M059J (cell line): ENCODE data around the gene NR6A1. TPM values are rescaled to one million over a fixed set of nuclear protein-coding genes. Genes with fewer than 3 reads are reported as not detected.

Experiments
- DNase-seq: peaks from one replicate; pipeline ENCODE4 v3.0.0-alpha.2; 2012; ENCODE audit warnings: low read depth
- total RNA-seq: library from RNA; depleted of rRNA; stranded (reverse); fragments of >200 nt; shearing (Covaris generic); gene quantifications from 2 replicates; pipeline ENCODE4 v1.2.3, GENCODE V29; 2014

Gene NR6A1
- total RNA-seq, 1 experiment from 2014 or later, result 1.4 TPM

- no peak for DNase-seq
Observed at GRCh38 chr9:124580186-124580585, 190.9 kb downstream of the NR6A1 start.

DNA sequence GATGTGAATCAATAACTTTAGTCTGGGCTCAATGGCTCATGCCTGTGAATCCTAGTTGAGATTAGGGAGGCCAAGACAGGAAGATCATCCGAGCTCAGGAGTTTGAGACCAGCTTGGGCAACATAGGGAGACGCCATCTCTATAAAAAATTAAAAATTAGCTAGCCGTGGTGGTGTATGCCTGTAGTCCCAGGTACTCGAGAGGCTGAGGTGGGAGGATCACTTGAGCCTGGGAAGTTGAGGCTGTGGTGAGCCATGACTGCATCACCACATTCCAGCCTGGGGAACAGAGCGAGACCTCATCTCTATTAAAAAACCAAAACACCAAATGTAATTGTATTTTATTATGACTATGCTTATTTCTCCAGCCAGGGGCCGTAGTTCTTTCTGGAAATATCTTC, 194.4 kb downstream of the NR6A1 start:
- DNase-seq, result peak; percentile 34

DNA sequence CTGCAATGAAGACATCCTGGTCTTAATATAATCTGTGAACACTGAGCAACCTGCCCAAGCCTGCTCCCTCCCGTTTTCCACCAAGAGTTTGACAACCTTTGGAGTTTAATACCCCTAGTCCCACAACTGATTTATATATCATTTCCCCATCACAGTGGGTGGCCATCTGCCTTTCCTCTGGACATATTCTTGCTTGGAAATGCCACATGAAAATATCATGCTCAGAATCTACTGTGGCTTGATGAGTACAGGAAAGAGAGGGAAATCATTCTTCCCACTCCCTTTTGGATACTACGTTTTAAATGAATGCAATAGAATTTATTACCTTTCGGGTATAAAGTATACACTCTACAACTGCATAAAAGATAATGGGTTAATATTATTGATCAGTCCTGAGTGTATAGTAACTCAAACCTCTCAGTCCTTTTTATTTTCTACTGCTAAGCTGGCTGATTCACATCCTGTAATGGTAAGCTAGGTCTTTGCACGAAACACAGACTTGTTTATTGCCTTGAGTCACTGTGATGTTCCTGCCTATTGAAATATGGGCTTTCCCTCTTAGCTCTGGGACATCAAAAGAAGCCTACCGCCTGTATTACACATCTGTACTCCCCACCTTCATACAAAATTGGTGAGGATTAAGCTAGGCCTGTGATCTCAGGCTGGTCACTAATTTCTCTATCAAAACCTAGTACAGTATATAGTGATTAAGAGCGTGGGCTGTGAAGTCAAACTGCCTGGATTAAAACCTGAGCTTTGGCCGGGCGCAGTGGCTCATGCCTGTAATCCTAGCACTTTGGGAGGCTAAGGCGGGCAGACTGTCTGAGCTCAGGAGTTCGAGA, 196.4 kb downstream of the NR6A1 start:
- DNase-seq, result peak; percentile 87

GRCh38 chr9:124570942-124571666, 200.0 kb downstream of the NR6A1 start:
- no peak for DNase-seq

- no peak for DNase-seq
Observed at GRCh38 chr9:124569942-124570341, 201.2 kb downstream of the NR6A1 start.

- DNase-seq, result no peak
Observed at GRCh38 chr9:124567362-124567761, 203.7 kb downstream of the NR6A1 start.

GRCh38 chr9:124562328-124562727, 208.8 kb downstream of the NR6A1 start:
- no peak for DNase-seq

DNA sequence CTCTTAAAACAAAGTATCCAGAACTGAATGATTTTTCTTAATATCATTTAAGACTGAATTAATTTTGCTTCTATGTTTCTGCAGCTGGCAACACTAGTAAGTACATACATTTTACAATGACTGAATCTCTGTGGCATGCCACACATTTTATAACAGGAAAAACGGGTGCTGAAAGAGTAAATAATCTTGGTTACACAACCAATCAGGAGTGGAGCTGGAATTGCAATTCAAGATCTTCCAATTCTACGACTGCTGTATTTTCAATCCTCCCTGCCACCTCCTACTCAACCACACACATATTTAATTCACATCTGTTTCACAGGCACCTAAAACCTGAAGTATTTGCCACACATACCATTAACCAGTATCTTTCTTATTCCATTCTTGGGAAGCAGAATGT, 211.2 kb downstream of the NR6A1 start:
- DNase-seq, result no peak

DNA sequence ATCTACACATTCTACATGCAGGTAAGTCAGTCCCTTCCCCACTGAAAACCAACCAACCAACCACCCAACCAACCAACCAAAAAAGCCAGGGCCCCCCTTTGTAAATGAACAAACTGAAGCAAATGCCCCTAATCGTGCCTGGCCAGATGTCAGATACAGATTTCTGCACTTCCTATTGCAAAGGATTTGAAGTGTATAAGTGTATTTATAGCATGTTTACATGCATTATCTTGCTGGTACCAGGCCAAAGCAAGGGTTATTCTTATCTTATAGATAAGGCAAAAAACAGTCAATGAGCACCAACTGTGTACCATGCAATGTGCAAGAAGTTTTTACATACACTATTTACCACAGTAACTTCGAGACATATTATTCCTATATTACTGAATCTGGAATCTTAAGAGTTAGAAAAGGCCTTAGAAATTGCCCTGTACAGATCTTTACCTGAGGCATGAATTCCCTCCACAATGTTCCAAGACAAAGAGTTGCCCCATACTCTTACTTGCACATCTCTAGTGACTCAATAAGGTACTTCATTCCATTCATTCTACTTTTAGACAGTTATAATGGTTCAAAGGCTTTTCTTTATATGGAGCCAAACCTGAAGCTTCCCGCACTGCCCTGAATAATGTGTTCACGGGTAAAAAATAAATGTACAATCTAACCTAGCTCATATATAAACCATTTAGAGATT, 212.2 kb downstream of the NR6A1 start:
- no peak for DNase-seq

DNA sequence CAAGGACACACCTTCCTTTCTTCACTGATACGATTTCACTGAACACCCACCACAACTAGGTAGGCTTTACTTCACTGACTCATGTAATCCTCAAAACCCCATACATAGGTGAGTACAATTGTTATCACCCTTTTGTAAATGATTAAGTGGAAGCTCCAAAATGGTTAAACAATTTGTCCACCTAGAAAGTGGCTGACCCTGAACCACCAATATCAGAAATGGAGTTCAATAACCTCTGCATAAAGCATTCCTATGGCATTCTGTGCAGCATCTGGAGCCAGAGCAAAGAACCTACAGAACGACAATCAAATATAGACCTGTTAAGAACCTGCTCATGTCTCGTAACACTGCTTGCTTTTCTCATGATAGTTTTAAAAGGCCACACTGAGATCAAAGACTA, 213.2 kb downstream of the NR6A1 start:
- DNase-seq, result no peak

DNA sequence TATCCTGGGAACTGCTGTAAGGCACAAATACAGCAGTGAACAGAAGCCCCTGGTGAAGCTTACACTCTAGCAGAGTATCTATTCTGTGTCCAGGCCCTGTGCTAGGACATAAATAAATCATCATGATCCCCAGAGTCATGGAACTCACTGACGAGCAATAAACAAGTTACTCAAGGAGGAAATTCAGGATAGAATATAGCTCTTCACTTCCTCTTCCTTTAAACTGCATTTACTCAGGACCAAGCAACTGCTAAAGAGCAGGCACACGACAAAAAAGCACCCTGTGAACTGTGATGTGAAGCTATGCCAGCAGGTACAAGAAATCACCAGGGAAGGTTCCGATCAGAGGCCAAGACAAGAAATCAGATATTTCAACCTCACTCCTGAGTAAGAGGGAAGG, 216.1 kb downstream of the NR6A1 start:
- DNase-seq, result no peak

DNA sequence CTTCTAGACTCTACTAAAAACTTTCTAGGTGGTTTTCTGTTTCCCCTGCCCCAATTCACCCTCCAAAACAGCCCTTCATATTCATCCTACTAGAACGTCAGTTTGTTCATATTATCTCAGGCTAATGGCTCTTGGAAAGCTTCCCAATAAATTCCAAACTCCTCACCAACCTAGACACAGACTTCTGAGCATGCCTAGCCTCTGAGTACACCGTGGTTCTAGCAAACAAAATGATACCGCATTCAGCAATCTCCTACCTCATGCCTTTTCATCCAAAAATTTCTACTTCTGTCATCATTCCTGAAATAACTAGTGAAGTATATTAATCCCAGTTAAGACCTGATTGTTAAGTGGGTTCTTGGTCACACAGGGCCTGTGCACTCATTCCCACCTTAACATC, 217.4 kb downstream of the NR6A1 start:
- DNase-seq, result peak; percentile 87

DNA sequence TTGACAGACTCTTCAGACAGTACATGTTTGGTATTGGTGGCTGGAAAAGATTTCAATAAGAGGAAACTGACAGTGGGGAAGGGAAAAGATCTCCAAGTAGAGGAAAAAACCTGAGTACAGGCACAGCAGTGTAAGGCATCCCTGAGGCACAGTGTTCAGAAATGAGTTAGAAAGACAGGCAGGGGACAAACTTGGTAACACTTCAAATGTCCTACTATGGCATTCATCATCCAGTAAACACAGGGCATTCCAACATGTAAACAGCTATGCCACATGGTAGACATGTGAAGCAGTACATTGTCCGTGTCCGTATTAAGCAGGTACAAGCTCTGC, 218.9 kb downstream of the NR6A1 start:
- DNase-seq, result no peak

- DNase-seq, result peak; percentile 80
Observed at GRCh38 chr9:124551472-124552272, 219.4 kb downstream of the NR6A1 start.

- no peak for DNase-seq
Observed at GRCh38 chr9:124550072-124550471, 221.0 kb downstream of the NR6A1 start.

- no peak for DNase-seq
Observed at GRCh38 chr9:124549016-124549415, 222.1 kb downstream of the NR6A1 start.

- no peak for DNase-seq
Observed at GRCh38 chr9:124544535-124544934, 226.6 kb downstream of the NR6A1 start.

DNA sequence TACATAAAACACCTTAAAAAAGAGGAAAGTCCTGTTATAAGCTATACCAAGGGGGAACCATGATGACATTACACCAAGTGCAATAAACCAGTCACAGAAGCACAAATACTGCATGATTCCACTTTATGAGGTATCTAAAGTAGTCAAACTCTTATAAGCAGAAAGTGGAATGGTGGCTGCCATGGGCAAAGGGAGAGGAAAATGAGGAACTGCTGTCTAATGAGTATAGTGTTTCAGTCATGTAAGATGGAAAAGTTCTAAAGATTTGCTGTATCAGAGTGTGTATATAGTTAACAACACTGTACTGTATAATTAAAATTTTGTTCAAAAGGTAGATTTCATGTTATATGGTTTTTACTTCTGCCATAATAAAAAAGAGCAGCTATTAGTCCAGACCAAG, 229.3 kb downstream of the NR6A1 start:
- DNase-seq, result no peak

- no peak for DNase-seq
Observed at GRCh38 chr9:124537926-124538325, 233.2 kb downstream of the NR6A1 start.

DNA sequence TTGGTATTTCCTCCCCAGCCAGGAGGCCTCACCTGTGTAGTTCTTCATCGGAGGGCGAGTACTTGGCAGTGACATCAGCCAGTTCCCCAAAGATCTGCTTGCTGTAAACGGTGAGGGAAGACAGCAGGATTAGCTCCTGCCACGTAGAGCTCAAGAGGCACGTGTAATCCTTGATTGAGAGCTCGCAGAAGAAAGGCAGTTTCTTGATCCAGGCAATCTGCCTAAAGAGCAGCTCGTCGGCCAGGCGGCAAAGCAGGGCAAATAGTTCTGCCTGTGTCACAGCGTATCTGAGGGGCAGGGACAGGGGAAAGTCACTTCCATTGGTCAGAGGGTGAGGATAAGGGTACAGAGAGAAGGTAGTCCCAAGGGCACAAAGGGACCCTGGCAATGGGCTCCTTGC, 235.3 kb downstream of the NR6A1 start:
- DNase-seq, result no peak

- no peak for DNase-seq
Observed at GRCh38 chr9:124532897-124533296, 238.2 kb downstream of the NR6A1 start.

DNA sequence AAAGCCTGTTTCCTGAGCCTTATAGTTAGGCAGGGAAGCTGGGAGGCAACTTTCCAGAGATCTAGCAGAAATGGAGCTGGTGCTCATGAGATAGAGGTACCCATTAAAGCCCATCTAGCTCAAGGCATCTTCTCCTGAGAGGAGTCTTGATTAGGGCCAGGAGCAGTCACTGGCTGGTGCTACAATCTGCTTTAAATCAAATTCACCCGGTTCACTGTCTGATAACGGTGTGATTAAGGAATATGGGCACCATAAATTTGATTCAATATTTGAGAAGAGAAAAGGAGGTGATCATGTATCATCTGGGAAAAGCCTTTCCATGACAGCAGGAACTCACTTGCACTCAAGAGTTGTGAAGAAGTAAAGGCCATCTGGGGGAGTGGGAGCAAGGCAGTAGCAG, 240.0 kb downstream of the NR6A1 start:
- no peak for DNase-seq
